IMR-90 (cell line): ENCODE results near the gene MRTFA. TPM values are rescaled to one million over a fixed set of nuclear protein-coding genes. Genes with fewer than 3 reads are reported as not detected.

Experiments
- ATAC-seq: fragments of 200-7000 bp; cut with Tn5 transposase; 2 replicates; pipeline ENCODE4 v1.9.1; 2020; ENCODE audit warnings: low read depth, mild to moderate bottlenecking, moderate library complexity
- BruUV-seq: library from RNA; stranded (reverse); fragments of 400-500 nt; replicated peaks from 2 replicates; lab custom pipeline; 2021; lab: Mats Ljungman, UMichigan
- CTCF ChIA-PET: fragments of 300-600 bp; formaldehyde crosslinking; extraction: SDS; loops from one replicate; lab custom pipeline; 2021; ENCODE audit warnings: antibody characterized with exemption; lab: Yijun Ruan, JAX
- POLR2A ChIA-PET: fragments of 300-600 bp; sonication (Branson Sonifier 250); formaldehyde crosslinking; loops from one replicate; lab custom pipeline; 2022; ENCODE audit warnings: antibody characterized with exemption; ENCODE audit not compliant: unreplicated experiment; lab: Charles Lee
- DNase-seq: peaks from one replicate; pipeline ENCODE4 v3.0.0; 2013
- H2AFZ ChIP-seq: replicated peaks from 2 replicates; pipeline ENCODE3; 2013; ENCODE audit warnings: low read length, mild to moderate bottlenecking; ENCODE audit not compliant: poor library complexity
- H2AK5ac ChIP-seq: 2 replicates; pipeline ENCODE4 v1.6.1; 2013; ENCODE audit warnings: low read depth, low read length, inconsistent platforms
- H2AK9ac ChIP-seq: replicated peaks from 2 replicates; pipeline ENCODE3; 2013; ENCODE audit warnings: mild to moderate bottlenecking, low read depth, low read length, moderate library complexity; ENCODE audit not compliant: poor library complexity
- H2BK120ac ChIP-seq: 2 replicates; pipeline ENCODE4 v1.6.1; 2013; ENCODE audit warnings: low read depth, low read length, inconsistent platforms
- H2BK15ac ChIP-seq: 3 replicates; pipeline ENCODE4 v1.6.1; 2013; ENCODE audit warnings: low read depth, low read length, inconsistent platforms
- H2BK20ac ChIP-seq: 2 replicates; pipeline ENCODE4 v1.6.1; 2013; ENCODE audit warnings: low read depth, mild to moderate bottlenecking, inconsistent platforms, low read length, moderate library complexity
- H2BK5ac ChIP-seq: 2 replicates; pipeline ENCODE4 v1.6.1; 2013; ENCODE audit warnings: mild to moderate bottlenecking, low read depth, low read length, inconsistent platforms; ENCODE audit not compliant: poor library complexity, severe bottlenecking
- H3K14ac ChIP-seq: replicated peaks from 2 replicates; pipeline ENCODE4 v1.6.1; 2013; ENCODE audit warnings: low read depth, low read length, inconsistent platforms
- H3K18ac ChIP-seq: 2 replicates; pipeline ENCODE4 v1.6.1; 2013; ENCODE audit warnings: low read depth, low read length, control low read depth
- H3K23ac ChIP-seq: 2 replicates; pipeline ENCODE4 v1.6.1; 2013; ENCODE audit warnings: low read depth, low read length, inconsistent platforms
- H3K27ac ChIP-seq: 2 replicates; pipeline ENCODE4 v1.5.1; 2013; ENCODE audit warnings: mild to moderate bottlenecking, control low read depth, low read length; ENCODE audit not compliant: insufficient read depth
- H3K27me3 ChIP-seq: 2 replicates; pipeline ENCODE4 v1.6.1; 2013; ENCODE audit warnings: low read length; ENCODE audit not compliant: control insufficient read depth, insufficient read depth
- H3K36me3 ChIP-seq: 2 replicates; pipeline ENCODE4 v1.6.1; 2013; ENCODE audit warnings: low read length, mixed read lengths; ENCODE audit not compliant: control insufficient read depth, insufficient read depth
- H3K4ac ChIP-seq: 2 replicates; pipeline ENCODE4 v1.6.1; 2013; ENCODE audit warnings: low read depth, low read length, inconsistent platforms
- H3K4me1 ChIP-seq: 2 replicates; pipeline ENCODE4 v1.6.1; 2013; ENCODE audit warnings: low read length, mixed read lengths; ENCODE audit not compliant: control insufficient read depth, insufficient read depth
- H3K4me2 ChIP-seq: 2 replicates; pipeline ENCODE4 v1.6.1; 2013; ENCODE audit warnings: low read depth, mild to moderate bottlenecking, control low read depth, low read length, moderate library complexity
- H3K4me3 ChIP-seq: 2 replicates; pipeline ENCODE4 v1.5.1; 2013; ENCODE audit warnings: low read depth, mild to moderate bottlenecking, control low read depth, low read length, moderate library complexity; ENCODE audit not compliant: insufficient read depth
- H3K56ac ChIP-seq: 2 replicates; pipeline ENCODE4 v1.6.1; 2013; ENCODE audit warnings: low read length, inconsistent platforms; ENCODE audit not compliant: insufficient read depth; ENCODE audit errors: extremely low read depth
- H3K79me1 ChIP-seq, 2 experiments: 2 replicates each; pipeline ENCODE4 v1.6.1; 2013; ENCODE audit warnings: low read length in 2 of 2, inconsistent platforms in 1 of 2, low read depth in 1 of 2
- H3K9ac ChIP-seq: 2 replicates; pipeline ENCODE4 v1.6.1; 2013; ENCODE audit warnings: low read depth, low read length, control low read depth
- H3K9me1 ChIP-seq: 2 replicates; pipeline ENCODE4 v1.6.1; 2013; ENCODE audit warnings: low read length, inconsistent platforms; ENCODE audit not compliant: insufficient read depth
- H3K9me3 ChIP-seq: 2 replicates; pipeline ENCODE4 v1.6.1; 2013; ENCODE audit warnings: low read length; ENCODE audit not compliant: control insufficient read depth, insufficient read depth
- H4K20me1 ChIP-seq: 2 replicates; pipeline ENCODE4 v1.6.1; 2013; ENCODE audit warnings: low read length, inconsistent platforms; ENCODE audit not compliant: insufficient read depth
- H4K5ac ChIP-seq: 2 replicates; pipeline ENCODE4 v1.6.1; 2013; ENCODE audit warnings: mild to moderate bottlenecking, low read depth, low read length, control low read depth
- H4K8ac ChIP-seq, 2 experiments: 2 replicates each; pipeline ENCODE4 v1.6.1; 2013; ENCODE audit warnings: low read depth in 2 of 2, low read length in 2 of 2, control low read depth in 1 of 2, inconsistent platforms in 1 of 2
- H4K91ac ChIP-seq: 2 replicates; pipeline ENCODE4 v1.6.1; 2013; ENCODE audit warnings: low read depth, low read length, inconsistent platforms; ENCODE audit not compliant: insufficient read depth
- BHLHE40 ChIP-seq: fragments of 150-350 bp; IDR thresholded peaks from 2 replicates; pipeline ENCODE4 v1.6.1; 2016; ENCODE audit warnings: mild to moderate bottlenecking, low read depth, low read length
- CEBPB ChIP-seq: IDR thresholded peaks from 2 replicates; pipeline ENCODE4 v1.6.1; 2012; ENCODE audit warnings: low read depth, low read length, improper control_type of control experiment
- CHD1 ChIP-seq: IDR thresholded peaks from 2 replicates; pipeline ENCODE4 v1.6.1; 2012; ENCODE audit warnings: low read depth, low read length, improper control_type of control experiment
- CTCF ChIP-seq: conservative IDR thresholded peaks from 2 replicates; pipeline ENCODE4 v1.5.1; 2012; ENCODE audit warnings: mild to moderate bottlenecking, low read depth, low read length, improper control_type of control experiment
- FOS ChIP-seq: fragments of 150-350 bp; IDR thresholded peaks from 2 replicates; pipeline ENCODE4 v1.6.1; 2016; ENCODE audit warnings: low read depth, low read length
- MAFK ChIP-seq: IDR thresholded peaks from 2 replicates; pipeline ENCODE4 v1.6.1; 2012; ENCODE audit warnings: low read depth, low read length, improper control_type of control experiment
- MAZ ChIP-seq: IDR thresholded peaks from 2 replicates; pipeline ENCODE4 v1.6.1; 2012; ENCODE audit warnings: low read depth, mild to moderate bottlenecking, low read length, improper control_type of control experiment, moderate library complexity, borderline replicate concordance
- MXI1 ChIP-seq: IDR thresholded peaks from 2 replicates; pipeline ENCODE4 v1.6.1; 2012; ENCODE audit warnings: low read depth, mild to moderate bottlenecking, low read length, moderate library complexity, borderline replicate concordance
- NFE2L2 ChIP-seq: fragments of 150-350 bp; IDR thresholded peaks from 2 replicates; pipeline ENCODE4 v1.6.1; 2016; ENCODE audit warnings: low read depth, mild to moderate bottlenecking, low read length
- POLR2A ChIP-seq: IDR thresholded peaks from 2 replicates; pipeline ENCODE4 v1.6.1; 2012; ENCODE audit warnings: mild to moderate bottlenecking, low read depth, low read length
- RAD21 ChIP-seq: IDR thresholded peaks from 2 replicates; pipeline ENCODE4 v1.6.1; 2012; ENCODE audit warnings: low read length, improper control_type of control experiment
- RCOR1 ChIP-seq: IDR thresholded peaks from 2 replicates; pipeline ENCODE4 v1.6.1; 2012; ENCODE audit warnings: mild to moderate bottlenecking, low read length, improper control_type of control experiment; ENCODE audit not compliant: insufficient replicate concordance
- RFX5 ChIP-seq: IDR thresholded peaks from 2 replicates; pipeline ENCODE4 v1.8.0; 2012; ENCODE audit warnings: low read depth, mild to moderate bottlenecking, low read length, moderate library complexity
- SMC3 ChIP-seq: fragments of 150-350 bp; IDR thresholded peaks from 2 replicates; pipeline ENCODE4 v1.6.1; 2016; ENCODE audit warnings: low read depth, mild to moderate bottlenecking, antibody characterized with exemption, low read length, moderate library complexity
- USF2 ChIP-seq: fragments of 150-350 bp; IDR thresholded peaks from 2 replicates; pipeline ENCODE4 v1.6.1; 2017; ENCODE audit warnings: mild to moderate bottlenecking, antibody characterized with exemption, low read length, low read depth
- WGBS, 2 experiments: methylation state at CpG; one replicate each; pipeline versions ENCODE4 v1.1.5 to v1.1.7; 2013; ENCODE audit warnings: missing lambda C conversion rate in 2 of 2; ENCODE audit not compliant: insufficient read length in 1 of 2; ENCODE audit errors: extremely low coverage in 2 of 2; 5-methylcytosine and 5-hydroxymethylcytosine counted together
- dilution Hi-C: fragments of 300-500 bp; cut with HindIII; formaldehyde crosslinking; loops from one replicate; pipeline ENCODE4 v1.14.3; 2018; ENCODE audit warnings: low sequenced_read_pairs; ENCODE audit not compliant: unreplicated experiment
- in situ Hi-C: fragments of 300-500 bp; cut with MboI; formaldehyde crosslinking; loops from 3 replicates; pipeline ENCODE4 v1.14.3; 2019; ENCODE audit warnings: low sequenced_read_pairs, inconsistent platforms, mixed read lengths
- intact Hi-C: fragments of 100-400 bp; cut with micrococcal nuclease; formaldehyde crosslinking; loops from 2 replicates; pipeline ENCODE4 v1.10.0; 2022
- polyA plus RNA-seq, 3 experiments: library from polyadenylated mRNA; depleted of rRNA; stranded (reverse); fragments of >200 nt; gene quantifications; 2 replicates each; pipeline ENCODE4 v1.2.3, GENCODE V29; 2012; ENCODE audit warnings: low replicate concordance in 1 of 3
- total RNA-seq: library from RNA; depleted of rRNA; stranded (reverse); fragments of >200 nt; gene quantifications from 2 replicates; pipeline ENCODE4 v1.2.3, GENCODE V29; 2012
- TF ChIP-seq, protein P1 (sequence below): fragments of 150-350 bp; IDR thresholded peaks from 2 replicates; pipeline ENCODE4 v1.6.1; 2016; ENCODE audit warnings: low read depth, mild to moderate bottlenecking, low read length, moderate library complexity, borderline replicate concordance

Gene MRTFA
- total and polyA plus RNA-seq, 2 of the 4 experiments (the other 2 are of a cell fraction): 12.5 to 17.2 TPM

- H3K56ac ChIP-seq: no peak overlapping the region; the same call in 1 of the 2 replicates
- no peak overlapping the region; the same call in 1 of the 2 replicates for H2BK20ac ChIP-seq
- ChIA-PET CTCF (interaction anchor here (0.6 kb wide), 1 partner anchor 44 kb away, joined by 3 read pairs; no protein-coding TSS in a partner anchor), POLR2A (no interaction called here)
- H3K27ac ChIP-seq: peak overlapping the region; percentile 76; the same call in 1 of the 2 replicates
- intact Hi-C loops (no loop called here), dilution Hi-C loops (no loop called here), in situ Hi-C loops (no loop called here)
- ATAC-seq (no peak), DNase-seq (no peak)
- WGBS, 2 experiments: 92% methylated on average over 2 of the region's 2 CpGs; no CpG with 5 or more reads in 1 of the 2 experiments
- peaks cover 12 to 86% of the 10 kb centered on the region in 2 experiments for H3K79me1 ChIP-seq
- H4K8ac ChIP-seq: peak overlapping the region in 1 of 2 experiments; percentile 74; a peak in 1 of 4 replicates
- no peak overlapping the region for H3K4me2 ChIP-seq
- H3K4me3 ChIP-seq: no peak overlapping the region
- peak overlapping the region; percentile 61; the same call in 1 of the 2 replicates for H3K4ac ChIP-seq
- peak overlapping the region; percentile 48; the same call in 1 of the 2 replicates for H3K18ac ChIP-seq
- H3K14ac ChIP-seq: peak overlapping the region; percentile 37; the same call in 1 of the 2 replicates
- no peaks in the 10 kb centered on the region for H3K27me3 ChIP-seq
- H2BK5ac ChIP-seq: peak overlapping the region; percentile 15
- peak overlapping the region; percentile 37 for H2BK120ac ChIP-seq
- H2AK9ac ChIP-seq: no peak overlapping the region
- H3K9me1 ChIP-seq: peaks cover 28% of the 10 kb centered on the region
- BruUV-seq: no TSS peak
- H2BK15ac ChIP-seq: no peak overlapping the region; the same call in 1 of the 3 replicates
- peaks cover 97% of the 10 kb centered on the region for H4K20me1 ChIP-seq
- no peak overlapping the region for H2AFZ ChIP-seq
- peaks cover 13% of the 10 kb centered on the region for H3K4me1 ChIP-seq
- peak overlapping the region; percentile 73; the same call in 1 of the 2 replicates for H3K23ac ChIP-seq
- 0 out of 2 replicates have a peak overlapping the region, but pooled peaks have one; percentile 31 for H4K91ac ChIP-seq
- TF ChIP-seq RCOR1 (no peak), CTCF (no peak), CHD1 (no peak), FOS (no peak), MAZ (no peak), RAD21 (no peak), NFE2L2 (no peak), SMC3 (no peak), MXI1 (no peak), MAFK (no peak), BHLHE40 (no peak), USF2 (no peak), CEBPB (no peak), RFX5 (no peak), POLR2A (no peak)
- TF ChIP-seq, protein P1, sequence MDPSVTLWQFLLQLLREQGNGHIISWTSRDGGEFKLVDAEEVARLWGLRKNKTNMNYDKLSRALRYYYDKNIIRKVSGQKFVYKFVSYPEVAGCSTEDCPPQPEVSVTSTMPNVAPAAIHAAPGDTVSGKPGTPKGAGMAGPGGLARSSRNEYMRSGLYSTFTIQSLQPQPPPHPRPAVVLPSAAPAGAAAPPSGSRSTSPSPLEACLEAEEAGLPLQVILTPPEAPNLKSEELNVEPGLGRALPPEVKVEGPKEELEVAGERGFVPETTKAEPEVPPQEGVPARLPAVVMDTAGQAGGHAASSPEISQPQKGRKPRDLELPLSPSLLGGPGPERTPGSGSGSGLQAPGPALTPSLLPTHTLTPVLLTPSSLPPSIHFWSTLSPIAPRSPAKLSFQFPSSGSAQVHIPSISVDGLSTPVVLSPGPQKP: no peak
- peaks cover 4% of the 10 kb centered on the region for H3K9me3 ChIP-seq
- H3K36me3 ChIP-seq: peaks cover 3% of the 10 kb centered on the region
- H2AK5ac ChIP-seq: peak overlapping the region; percentile 69; the same call in 1 of the 2 replicates
- peak overlapping the region; percentile 56; the same call in 1 of the 2 replicates for H4K5ac ChIP-seq
- no peak overlapping the region for H3K9ac ChIP-seq
These were observed 9.7 kb downstream of the MRTFA start for GRCh38 chr22:40626851-40627250.
